Tibial nerve (tissue), 4 donors: ENCODE data around the gene RHOG.

Source experiments
- EP300 ChIP-seq, 2 donors: sonication (generic); formaldehyde crosslinking; IDR thresholded peaks; one replicate each; pipeline ENCODE4 v1.6.1; 2017; ENCODE audit warnings: antibody characterized with exemption in 2 of 2, mild to moderate bottlenecking in 1 of 2
- POLR2A ChIP-seq, 2 donors: fragments of 450-650 bp; IDR thresholded peaks; one replicate each; pipeline ENCODE4 v1.6.1; 2017; ENCODE audit warnings: antibody characterized with exemption in 2 of 2, mild to moderate bottlenecking in 2 of 2, moderate library complexity in 2 of 2
- TF ChIP-seq, protein P1 (sequence below), 5 experiments: fragments of 200-600 bp in 3 of 5; fragments of 450-650 bp in 2 of 5; sonication (generic) in 3 of 5; IDR thresholded peaks; one replicate each; pipeline ENCODE4 v1.5.1; 2016 to 2019; ENCODE audit warnings: antibody characterized with exemption in 5 of 5, mild to moderate bottlenecking in 3 of 5, moderate library complexity in 2 of 5

DNA sequence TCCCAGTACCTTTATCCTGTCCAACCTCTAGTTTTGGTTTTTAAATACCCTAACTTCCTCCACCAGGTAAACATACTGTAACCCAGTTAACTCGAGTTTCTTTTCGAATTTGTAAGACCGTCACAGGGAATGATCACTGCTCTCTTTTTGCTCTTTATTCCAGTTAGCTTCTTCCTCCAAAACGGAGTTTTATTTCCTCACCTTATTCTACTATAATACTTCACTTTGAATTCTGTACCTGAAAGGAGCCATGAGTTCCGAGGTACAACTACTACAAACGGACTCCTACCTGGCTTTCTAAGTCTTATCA is 44.8 kb downstream of the RHOG start:
- TF ChIP-seq, protein P1, sequence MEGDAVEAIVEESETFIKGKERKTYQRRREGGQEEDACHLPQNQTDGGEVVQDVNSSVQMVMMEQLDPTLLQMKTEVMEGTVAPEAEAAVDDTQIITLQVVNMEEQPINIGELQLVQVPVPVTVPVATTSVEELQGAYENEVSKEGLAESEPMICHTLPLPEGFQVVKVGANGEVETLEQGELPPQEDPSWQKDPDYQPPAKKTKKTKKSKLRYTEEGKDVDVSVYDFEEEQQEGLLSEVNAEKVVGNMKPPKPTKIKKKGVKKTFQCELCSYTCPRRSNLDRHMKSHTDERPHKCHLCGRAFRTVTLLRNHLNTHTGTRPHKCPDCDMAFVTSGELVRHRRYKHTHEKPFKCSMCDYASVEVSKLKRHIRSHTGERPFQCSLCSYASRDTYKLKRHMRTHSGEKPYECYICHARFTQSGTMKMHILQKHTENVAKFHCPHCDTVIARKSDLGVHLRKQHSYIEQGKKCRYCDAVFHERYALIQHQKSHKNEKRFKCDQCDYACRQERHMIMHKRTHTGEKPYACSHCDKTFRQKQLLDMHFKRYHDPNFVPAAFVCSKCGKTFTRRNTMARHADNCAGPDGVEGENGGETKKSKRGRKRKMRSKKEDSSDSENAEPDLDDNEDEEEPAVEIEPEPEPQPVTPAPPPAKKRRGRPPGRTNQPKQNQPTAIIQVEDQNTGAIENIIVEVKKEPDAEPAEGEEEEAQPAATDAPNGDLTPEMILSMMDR (IDR thresholded peaks at IDR 0.05) = no peak
- TF ChIP-seq EP300 (IDR thresholded peaks at IDR 0.05) = no peak
- no peak for TF ChIP-seq POLR2A (IDR thresholded peaks at IDR 0.05)
